ENCODE results near the gene ABCA7. TPM values are rescaled to one million over a fixed set of nuclear protein-coding genes. Genes with fewer than 3 reads are reported as not detected.

The ABCA7 gene
- total RNA-seq, 1 donor from 2014 or later = 3.4 TPM

DNA sequence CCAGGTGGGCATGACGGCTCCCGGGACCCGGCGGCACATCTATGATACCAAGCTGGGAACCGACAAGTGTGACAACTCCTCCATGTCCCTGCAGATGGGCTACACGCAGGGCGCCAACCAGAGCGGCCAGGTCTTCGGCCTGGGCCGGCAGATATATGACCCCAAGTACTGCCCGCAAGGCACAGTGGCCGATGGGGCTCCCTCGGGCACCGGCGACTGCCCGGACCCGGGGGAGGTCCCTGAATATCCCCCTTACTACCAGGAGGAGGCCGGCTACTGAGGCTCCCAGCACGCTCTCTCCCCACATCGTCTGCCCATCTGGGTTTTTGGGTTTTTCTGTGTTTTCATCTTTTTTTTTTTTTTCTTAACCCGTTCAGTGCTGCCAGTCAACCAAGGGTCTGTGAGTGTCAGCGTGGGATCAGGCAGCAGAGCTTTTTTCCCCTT is 2.3 kb upstream of the ABCA7 start:
- DNase-seq (ENCODE audit: low read depth in 2 of 2) = no peak

DNA sequence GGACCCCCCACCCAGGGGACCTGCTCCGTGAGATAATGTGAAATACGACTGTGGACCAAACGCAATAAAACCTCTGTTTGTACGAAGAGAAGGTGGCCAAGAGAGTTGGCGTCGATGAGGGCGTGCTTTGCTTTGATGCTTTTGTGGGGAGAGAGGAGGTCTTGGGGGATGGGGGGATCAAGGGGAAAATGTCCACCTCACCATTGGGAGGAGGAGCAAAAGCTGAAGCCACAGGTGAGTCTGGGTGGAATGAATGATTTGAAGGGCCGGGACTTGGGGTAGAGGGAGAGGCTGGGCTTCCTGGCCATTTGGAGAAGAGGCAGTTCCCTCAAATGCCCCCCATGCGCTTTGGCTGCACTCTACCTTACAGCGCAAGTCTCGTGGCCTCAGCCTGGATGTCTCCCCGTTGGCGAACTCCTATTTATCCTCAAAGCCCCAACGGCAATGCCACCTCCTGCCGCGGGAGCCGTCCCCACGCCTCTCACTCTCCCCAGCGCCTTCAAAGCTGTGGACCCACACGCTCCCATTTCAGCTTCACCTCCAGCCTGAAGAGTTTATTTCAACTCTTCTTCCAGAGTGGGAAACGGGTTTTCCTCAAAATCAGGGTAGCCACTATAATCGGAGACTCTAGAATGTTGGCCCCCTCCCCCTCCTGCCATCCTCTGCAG is 795 bp upstream of the ABCA7 start:
- peak in 1 of 2 donors; percentile 41 for DNase-seq (ENCODE audit: low read depth in 2 of 2)

DNA sequence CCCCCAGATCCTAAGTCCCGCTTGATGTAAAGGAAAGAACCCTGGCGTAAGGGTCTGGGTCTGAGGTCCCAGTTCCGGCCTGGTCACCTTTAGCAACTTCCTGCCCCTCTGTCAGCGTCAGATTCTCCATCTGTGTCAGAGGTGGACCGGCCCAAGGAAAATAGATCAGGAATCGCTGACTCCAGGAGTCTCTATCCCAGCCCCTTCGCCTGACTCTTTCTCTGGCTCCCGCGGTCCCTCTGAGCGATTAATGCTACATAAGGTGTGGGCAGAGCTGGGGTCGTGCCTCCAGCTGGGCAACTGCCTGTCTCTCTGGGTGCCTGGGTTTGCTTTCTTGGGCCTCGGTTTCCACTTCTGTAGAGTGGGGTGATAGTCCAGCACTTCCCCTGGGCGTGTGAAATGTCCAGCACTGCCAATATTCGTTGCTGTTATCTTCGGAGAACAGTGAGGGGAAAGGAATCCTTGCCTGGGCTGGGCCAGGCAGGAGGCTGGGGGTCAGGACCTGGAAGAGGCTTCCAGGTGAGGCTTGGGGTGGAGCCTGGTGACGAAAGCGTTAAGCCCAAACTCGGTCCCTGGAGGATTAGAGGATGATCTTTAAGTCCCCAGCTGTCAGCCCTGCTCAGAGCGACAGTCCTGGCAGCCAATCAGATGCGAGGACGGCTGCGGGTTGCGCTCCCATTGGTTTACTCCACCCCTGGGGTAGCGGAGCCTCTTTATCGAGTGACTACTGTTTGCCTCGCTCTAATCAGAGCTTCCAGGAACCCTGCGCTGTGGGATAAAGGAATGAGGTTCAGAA is 767 bp downstream of the ABCA7 start:
- DNase-seq (ENCODE audit: low read depth in 2 of 2) = peak; percentile 93

DNA sequence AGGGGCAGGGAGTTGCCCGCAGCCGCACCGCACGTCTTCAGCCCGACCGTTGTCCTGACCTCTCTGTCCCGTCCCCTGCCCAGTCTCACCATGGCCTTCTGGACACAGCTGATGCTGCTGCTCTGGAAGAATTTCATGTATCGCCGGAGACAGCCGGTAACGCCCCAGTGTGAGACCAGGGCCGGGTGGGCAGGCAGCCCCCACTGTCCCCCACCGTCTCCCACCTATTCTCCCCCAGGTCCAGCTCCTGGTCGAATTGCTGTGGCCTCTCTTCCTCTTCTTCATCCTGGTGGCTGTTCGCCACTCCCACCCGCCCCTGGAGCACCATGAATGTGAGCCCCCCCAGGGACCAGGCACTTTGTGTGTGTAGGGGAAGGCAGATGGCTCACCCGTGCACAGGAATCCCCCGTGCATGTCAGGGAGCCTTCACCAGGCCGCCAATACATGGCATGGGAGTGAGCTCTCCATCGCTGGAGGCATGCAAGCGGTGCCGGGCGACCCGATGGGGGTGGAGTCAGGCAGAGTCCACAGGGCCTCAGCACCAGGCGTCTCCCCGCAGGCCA is 1.4 kb downstream of the ABCA7 start:
- no peak for DNase-seq (ENCODE audit: low read depth in 2 of 2)

DNA sequence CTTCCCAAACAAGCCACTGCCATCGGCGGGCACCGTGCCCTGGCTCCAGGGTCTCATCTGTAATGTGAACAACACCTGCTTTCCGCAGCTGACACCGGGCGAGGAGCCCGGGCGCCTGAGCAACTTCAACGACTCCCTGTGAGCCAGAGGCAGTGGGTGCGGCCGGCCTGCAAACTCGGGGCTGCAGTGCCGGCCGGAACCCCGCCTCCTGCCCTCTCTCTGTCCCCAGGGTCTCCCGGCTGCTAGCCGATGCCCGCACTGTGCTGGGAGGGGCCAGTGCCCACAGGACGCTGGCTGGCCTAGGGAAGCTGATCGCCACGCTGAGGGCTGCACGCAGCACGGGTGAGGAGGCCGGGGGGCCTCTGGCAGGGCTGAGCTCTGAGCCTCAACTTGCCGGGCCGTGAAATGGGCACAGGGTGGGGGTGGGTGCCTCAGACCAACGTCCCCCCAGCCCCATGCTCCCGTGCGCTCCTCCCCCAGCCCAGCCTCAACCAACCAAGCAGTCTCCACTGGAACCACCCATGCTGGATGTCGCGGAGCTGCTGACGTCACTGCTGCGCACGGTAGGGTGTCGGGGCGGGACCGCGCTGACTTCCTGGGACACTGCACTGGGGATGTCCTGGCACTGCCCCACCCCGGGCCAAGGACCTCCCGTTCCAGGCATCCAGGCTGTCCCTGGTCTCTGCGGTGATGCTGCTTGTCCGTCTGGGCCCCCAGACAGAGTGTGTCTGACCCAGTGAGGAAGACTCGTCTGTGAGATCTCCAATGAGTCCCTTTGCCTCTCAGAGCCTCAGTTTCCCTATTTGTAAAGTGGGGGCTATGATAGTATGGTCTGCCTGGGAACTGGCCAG is 2.2 kb downstream of the ABCA7 start:
- no peak for DNase-seq (ENCODE audit: low read depth in 2 of 2)

DNA sequence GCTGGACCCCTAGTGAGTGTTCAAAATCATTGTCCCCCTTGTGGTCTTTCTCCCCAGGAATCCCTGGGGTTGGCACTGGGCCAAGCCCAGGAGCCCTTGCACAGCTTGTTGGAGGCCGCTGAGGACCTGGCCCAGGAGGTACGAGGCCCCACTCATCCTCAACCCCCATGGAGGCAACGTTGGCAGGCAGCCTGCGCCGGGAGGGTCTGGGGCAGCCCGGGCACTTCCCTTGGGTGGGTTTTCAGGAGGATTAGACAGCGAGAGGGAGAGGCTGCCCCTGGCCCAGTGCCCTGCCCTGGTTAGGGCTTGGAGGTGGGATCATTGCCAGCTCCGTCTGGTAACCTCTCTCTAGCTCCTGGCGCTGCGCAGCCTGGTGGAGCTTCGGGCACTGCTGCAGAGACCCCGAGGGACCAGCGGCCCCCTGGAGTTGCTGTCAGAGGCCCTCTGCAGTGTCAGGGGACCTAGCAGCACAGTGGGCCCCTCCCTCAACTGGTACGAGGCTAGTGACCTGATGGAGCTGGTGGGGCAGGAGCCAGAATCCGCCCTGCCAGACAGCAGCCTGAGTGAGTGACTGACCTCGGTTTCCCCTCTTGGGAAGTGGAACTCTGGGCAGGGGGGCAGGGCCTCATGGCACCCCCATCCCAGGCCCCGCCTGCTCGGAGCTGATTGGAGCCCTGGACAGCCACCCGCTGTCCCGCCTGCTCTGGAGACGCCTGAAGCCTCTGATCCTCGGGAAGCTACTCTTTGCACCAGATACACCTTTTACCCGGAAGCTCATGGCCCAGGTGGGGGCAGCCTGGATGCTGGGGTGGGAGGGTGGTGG is 3.0 kb downstream of the ABCA7 start:
- peak in 1 of 2 donors; percentile 20 for DNase-seq (ENCODE audit: low read depth in 2 of 2)

DNA sequence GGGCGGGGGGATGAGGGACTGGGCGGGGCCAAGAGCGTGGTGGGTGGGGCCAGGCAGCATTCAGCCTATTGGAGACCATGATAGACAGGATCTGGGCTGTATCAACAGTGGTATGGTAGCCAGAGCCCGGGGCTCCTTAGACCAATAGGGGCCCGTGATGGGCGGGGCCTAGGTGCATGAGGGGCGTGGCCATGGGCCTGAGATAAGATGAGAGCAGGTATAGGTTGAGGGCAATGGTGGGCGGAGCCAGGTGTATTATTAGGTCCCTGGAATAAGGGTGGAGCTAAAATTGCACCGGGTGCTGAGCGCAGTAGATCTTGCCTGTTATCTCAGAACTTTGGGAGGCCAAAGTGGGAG is 5.3 kb downstream of the ABCA7 start:
- peak; percentile 47 to 57 for DNase-seq (ENCODE audit: low read depth in 2 of 2)

DNA sequence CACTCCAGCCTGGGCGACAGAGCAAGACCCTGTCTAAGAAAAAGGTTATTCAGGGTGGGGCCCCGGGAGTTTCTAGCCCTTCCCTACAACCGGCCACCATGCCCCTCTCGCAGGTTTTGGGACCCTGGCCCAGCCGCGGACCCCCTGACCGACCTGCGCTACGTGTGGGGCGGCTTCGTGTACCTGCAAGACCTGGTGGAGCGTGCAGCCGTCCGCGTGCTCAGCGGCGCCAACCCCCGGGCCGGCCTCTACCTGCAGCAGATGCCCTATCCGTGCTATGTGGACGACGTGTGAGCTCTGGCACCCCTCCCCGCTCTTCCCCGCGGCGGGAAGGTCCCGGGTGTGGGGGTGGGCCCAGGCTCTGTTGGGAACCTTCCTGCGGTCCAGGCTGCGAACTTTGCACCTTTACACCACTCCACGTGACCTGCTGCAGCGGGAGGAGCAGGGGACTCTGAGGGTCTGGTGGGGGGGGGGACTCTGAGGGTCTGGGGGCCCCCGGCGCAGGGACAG is 6.3 kb downstream of the ABCA7 start:
- no peak for DNase-seq (ENCODE audit: low read depth in 2 of 2)

DNA sequence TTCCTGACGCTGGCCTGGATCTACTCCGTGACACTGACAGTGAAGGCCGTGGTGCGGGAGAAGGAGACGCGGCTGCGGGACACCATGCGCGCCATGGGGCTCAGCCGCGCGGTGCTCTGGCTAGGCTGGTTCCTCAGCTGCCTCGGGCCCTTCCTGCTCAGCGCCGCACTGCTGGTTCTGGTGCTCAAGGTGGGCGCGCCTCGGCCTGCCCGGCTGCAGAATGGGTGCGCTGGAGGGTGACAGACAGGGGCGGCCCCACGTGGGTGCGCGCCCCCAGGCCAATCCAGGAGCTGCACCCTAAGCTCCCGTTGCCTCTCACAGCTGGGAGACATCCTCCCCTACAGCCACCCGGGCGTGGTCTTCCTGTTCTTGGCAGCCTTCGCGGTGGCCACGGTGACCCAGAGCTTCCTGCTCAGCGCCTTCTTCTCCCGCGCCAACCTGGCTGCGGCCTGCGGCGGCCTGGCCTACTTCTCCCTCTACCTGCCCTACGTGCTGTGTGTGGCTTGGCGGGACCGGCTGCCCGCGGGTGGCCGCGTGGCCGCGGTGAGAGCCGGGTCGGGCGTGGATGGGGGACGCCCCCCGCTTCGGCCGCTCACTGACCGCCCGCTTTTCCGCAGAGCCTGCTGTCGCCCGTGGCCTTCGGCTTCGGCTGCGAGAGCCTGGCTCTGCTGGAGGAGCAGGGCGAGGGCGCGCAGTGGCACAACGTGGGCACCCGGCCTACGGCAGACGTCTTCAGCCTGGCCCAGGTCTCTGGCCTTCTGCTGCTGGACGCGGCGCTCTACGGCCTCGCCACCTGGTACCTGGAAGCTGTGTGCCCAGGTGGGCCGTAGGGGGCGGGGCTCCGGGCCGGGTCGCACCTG is 7.2 kb downstream of the ABCA7 start:
- no peak for DNase-seq (ENCODE audit: low read depth in 2 of 2)

DNA sequence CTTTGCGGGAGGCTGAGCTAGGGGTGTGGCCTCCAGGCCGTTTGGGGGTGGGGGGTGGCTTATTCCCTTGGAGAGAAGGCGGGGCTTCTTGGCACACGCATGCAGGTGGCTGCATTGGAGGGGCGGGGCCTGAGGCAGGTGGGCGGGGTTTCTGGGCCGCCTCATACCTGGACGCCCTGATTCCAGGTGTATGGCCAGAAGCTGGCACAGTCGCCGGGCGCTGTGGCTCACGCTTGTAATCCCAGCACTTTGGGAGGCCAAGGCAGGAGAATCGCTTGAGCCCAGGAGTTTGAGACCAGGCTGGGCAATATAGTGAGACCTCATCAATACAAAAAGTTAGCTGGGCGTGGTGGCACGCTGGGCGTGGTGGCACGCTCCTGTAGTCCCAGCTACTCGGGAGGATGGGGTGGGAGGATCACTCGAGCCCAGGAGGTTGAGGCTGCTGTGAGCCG is 7.8 kb downstream of the ABCA7 start:
- no peak for DNase-seq (ENCODE audit: low read depth in 2 of 2)

DNA sequence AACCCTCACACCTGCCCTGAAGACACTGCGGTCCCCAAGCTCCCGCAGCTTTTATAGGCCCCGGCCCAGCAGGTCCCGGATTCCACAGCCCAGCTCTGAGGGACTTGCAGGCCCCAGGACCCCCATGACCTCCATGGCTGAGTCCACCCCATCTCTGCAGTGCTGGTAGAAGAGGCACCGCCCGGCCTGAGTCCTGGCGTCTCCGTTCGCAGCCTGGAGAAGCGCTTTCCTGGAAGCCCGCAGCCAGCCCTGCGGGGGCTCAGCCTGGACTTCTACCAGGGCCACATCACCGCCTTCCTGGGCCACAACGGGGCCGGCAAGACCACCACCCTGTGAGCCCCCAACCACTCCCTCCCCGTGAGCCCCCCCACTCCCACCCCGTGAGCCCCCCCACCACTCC is 9.2 kb downstream of the ABCA7 start:
- DNase-seq (ENCODE audit: low read depth in 2 of 2) = no peak

DNA sequence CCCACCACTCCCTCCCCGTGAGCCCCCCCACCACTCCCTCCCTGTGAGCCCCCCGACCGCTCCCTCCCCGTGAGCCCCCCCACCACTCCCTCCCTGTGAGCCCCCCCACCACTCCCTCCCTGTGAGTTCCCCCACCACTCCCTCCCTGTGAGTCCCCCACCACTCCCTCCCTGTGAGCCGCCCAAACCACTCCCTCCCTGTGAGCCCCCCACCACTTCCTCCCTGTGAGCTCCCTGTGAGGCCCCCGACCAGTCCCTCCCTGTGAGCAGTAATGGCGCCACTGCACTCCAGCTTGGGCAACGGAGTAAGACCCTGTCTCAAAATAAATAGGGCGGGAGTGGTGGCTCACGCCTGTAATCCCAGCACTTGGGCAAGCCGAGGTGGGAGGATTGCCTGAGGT is 9.9 kb downstream of the ABCA7 start:
- DNase-seq (ENCODE audit: low read depth in 2 of 2) = no peak

DNA sequence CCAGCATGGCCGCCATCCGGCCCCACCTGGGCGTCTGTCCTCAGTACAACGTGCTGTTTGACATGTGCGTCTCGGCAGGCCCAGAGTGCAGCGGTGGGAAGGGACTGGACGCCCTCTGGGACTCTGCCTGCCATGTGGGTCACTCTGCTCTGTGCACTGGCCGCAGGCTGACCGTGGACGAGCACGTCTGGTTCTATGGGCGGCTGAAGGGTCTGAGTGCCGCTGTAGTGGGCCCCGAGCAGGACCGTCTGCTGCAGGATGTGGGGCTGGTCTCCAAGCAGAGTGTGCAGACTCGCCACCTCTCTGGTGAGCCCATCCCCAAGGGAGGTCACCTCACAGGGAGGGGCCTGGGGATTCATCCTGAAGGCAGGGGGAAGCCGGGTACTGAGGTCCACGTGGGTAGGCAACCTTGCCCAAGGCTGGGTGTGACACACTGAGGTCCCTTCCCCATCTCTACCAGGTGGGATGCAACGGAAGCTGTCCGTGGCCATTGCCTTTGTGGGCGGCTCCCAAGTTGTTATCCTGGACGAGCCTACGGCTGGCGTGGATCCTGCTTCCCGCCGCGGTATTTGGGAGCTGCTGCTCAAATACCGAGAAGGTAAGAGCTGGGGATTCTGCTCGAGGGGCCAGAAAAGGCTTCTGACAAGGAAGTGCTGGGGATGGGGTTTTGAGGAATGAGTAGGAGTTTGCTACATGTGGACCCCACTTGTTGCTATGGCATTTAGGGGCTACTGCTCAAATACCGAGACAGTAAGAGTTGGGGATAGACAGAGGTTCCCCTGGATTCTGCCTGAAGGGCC is 11.3 kb downstream of the ABCA7 start:
- DNase-seq (ENCODE audit: low read depth in 2 of 2) = no peak

DNA sequence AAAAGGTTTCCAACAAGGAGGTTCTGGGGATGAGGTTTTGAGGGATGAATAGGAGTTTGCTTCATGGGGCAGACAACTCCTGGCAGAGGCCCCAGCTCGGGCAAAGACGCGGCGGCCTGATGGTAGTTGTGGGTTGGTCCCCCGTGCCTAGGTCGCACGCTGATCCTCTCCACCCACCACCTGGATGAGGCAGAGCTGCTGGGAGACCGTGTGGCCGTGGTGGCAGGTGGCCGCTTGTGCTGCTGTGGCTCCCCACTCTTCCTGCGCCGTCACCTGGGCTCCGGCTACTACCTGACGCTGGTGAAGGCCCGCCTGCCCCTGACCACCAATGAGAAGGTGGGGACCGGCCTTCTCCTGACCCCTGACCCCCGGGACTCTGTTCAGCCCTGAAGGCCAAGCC is 11.9 kb downstream of the ABCA7 start:
- no peak for DNase-seq (ENCODE audit: low read depth in 2 of 2)

DNA sequence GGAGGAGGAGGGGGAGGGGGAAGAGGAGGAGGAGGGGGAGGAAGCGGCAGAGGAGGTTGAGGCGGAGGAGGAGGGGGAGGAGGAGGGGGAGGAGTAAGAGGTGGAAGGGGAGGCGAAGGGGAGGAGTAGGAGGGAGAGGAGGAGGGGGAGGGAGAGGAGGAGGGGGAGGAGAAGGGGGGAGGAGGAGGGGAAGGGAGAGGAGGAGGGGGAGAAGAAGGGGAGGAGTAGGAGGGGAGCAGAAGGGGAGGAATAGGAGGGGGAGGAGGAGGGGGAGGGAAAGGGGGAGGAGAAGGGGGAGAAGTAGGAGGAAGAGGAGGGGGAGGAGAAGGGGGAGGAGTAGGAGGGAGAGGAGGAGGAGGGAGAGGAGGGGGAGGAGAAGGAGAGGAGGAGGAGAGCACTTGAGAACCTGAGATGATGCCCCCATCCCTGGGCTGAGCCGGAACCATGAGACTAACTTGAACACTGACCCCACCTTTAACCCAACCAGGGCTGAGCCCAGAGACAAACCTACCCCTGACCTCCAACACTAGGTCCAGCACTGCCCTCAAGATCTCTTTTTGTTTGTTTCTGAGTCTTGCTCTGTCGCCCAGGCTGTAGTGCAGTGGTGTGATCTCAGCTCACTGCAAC is 12.6 kb downstream of the ABCA7 start:
- DNase-seq (ENCODE audit: low read depth in 2 of 2) = no peak

DNA sequence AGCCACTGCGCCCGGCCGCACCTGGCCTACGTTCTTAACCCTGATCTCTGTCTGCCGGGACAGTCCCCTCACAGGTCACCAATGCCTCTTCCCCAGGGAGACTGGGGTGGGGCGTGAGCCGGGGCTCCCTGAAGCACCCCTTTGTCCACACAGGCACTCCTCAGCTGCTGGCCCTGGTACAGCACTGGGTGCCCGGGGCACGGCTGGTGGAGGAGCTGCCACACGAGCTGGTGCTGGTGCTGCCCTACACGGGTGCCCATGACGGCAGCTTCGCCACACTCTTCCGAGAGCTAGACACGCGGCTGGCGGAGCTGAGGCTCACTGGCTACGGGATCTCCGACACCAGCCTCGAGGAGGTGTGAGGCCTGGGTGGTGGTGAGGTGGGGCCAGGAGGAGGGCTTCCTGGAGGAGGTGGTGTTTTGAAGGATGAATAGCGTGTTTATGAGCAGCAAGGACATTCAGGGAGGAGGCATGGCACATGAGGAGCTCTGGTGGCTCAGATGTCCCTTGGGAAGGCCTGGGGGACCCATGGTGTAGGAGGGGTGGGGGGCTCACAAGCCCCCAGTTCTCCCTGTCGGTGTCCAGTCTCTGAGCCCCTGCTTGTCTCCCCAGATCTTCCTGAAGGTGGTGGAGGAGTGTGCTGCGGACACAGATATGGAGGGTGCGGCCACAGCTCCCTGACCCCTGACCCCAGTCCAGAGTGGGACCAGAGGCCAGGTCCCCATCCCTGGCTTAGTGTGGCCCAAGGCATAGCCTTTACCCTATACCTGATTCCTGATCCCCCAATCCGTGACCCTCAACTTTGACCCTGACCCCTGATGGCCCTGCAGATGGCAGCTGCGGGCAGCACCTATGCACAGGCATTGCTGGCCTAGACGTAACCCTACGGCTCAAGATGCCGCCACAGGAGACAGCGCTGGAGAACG is 13.5 kb downstream of the ABCA7 start:
- DNase-seq (ENCODE audit: low read depth in 2 of 2) = no peak

All from lung microvascular endothelial cell (primary cell).